H9 (cell line): ENCODE data around the gene HSD17B13. TPM values are rescaled to one million over a fixed set of nuclear protein-coding genes. Genes with fewer than 3 reads are reported as not detected.

Experiments
- DNase-seq: peaks from one replicate; pipeline ENCODE4 v3.0.0-alpha.2; 2017
- H2AFZ ChIP-seq: one replicate; pipeline ENCODE4 v1.6.1; 2013; ENCODE audit warnings: mild to moderate bottlenecking, low read length, control low read depth, moderate library complexity
- H2AK5ac ChIP-seq: 2 replicates; pipeline ENCODE4 v1.6.1; 2013; ENCODE audit warnings: low read length, control low read depth, mixed read lengths; ENCODE audit not compliant: insufficient read length
- H2BK120ac ChIP-seq: one replicate; pipeline ENCODE4 v1.6.1; 2013; ENCODE audit warnings: low read depth, mild to moderate bottlenecking, low read length, control low read depth, inconsistent platforms; ENCODE audit not compliant: poor library complexity, severe bottlenecking
- H2BK12ac ChIP-seq: 2 replicates; pipeline ENCODE4 v1.6.1; 2013; ENCODE audit warnings: low read length, control low read depth, mixed read lengths, low read depth; ENCODE audit not compliant: insufficient read length
- H2BK15ac ChIP-seq: 2 replicates; pipeline ENCODE4 v1.6.1; 2013; ENCODE audit warnings: low read depth, low read length, control low read depth
- H2BK20ac ChIP-seq: one replicate; pipeline ENCODE4 v1.6.1; 2013; ENCODE audit warnings: low read depth, mild to moderate bottlenecking, low read length, control low read depth, inconsistent platforms; ENCODE audit not compliant: poor library complexity, severe bottlenecking
- H2BK5ac ChIP-seq: 2 replicates; pipeline ENCODE4 v1.6.1; 2013; ENCODE audit warnings: low read length, control low read depth, mixed read lengths; ENCODE audit not compliant: insufficient read length
- H3K14ac ChIP-seq: 2 replicates; pipeline ENCODE4 v1.6.1; 2013; ENCODE audit warnings: low read length, control low read depth; ENCODE audit not compliant: insufficient read depth
- H3K18ac ChIP-seq: 2 replicates; pipeline ENCODE4 v1.6.1; 2013; ENCODE audit warnings: low read depth, mild to moderate bottlenecking, mixed read lengths, low read length, control low read depth; ENCODE audit not compliant: insufficient read length
- H3K23ac ChIP-seq: 2 replicates; pipeline ENCODE4 v1.6.1; 2013; ENCODE audit warnings: low read length, control low read depth, mixed read lengths, low read depth; ENCODE audit not compliant: insufficient read length
- H3K23me2 ChIP-seq: 2 replicates; pipeline ENCODE4 v1.6.1; 2013; ENCODE audit warnings: low read depth, mild to moderate bottlenecking, mixed read lengths, low read length, control low read depth; ENCODE audit not compliant: insufficient read length, poor library complexity, severe bottlenecking
- H3K27ac ChIP-seq: 2 replicates; pipeline ENCODE4 v1.5.1; 2013; ENCODE audit warnings: low read length, control low read depth, mixed read lengths, low read depth; ENCODE audit not compliant: insufficient read length
- H3K27me3 ChIP-seq: 2 replicates; pipeline ENCODE4 v1.6.1; 2013; ENCODE audit warnings: low read length, control low read depth, inconsistent platforms; ENCODE audit not compliant: insufficient read depth
- H3K4ac ChIP-seq: 2 replicates; pipeline ENCODE4 v1.6.1; 2013; ENCODE audit warnings: low read depth, mild to moderate bottlenecking, control low read depth, inconsistent platforms, low read length, moderate library complexity
- H3K4me1 ChIP-seq: 2 replicates; pipeline ENCODE4 v1.6.1; 2013; ENCODE audit warnings: low read length, control low read depth, inconsistent platforms; ENCODE audit not compliant: insufficient read depth
- H3K4me2 ChIP-seq: 2 replicates; pipeline ENCODE4 v1.6.1; 2013; ENCODE audit warnings: low read length, control low read depth, mixed read lengths; ENCODE audit not compliant: insufficient read length, insufficient read depth
- H3K56ac ChIP-seq: 2 replicates; pipeline ENCODE4 v1.6.1; 2013; ENCODE audit warnings: low read depth, mild to moderate bottlenecking, mixed read lengths, low read length, control low read depth; ENCODE audit not compliant: insufficient read length
- H3K79me1 ChIP-seq: 2 replicates; pipeline ENCODE4 v1.6.1; 2013; ENCODE audit warnings: low read depth, mild to moderate bottlenecking, moderate library complexity, low read length, control low read depth, inconsistent platforms; ENCODE audit not compliant: insufficient read depth, poor library complexity, severe bottlenecking
- H3K79me2 ChIP-seq: 2 replicates; pipeline ENCODE4 v1.6.1; 2013; ENCODE audit warnings: low read length, control low read depth, inconsistent platforms; ENCODE audit not compliant: insufficient read depth
- H3K9ac ChIP-seq: 2 replicates; pipeline ENCODE4 v1.6.1; 2013; ENCODE audit warnings: low read length, control low read depth, mixed read lengths; ENCODE audit not compliant: insufficient read length; ENCODE audit errors: extremely low read depth
- H3K9me3 ChIP-seq: one replicate; pipeline ENCODE4 v1.6.1; 2013; ENCODE audit warnings: low read depth, low read length, inconsistent platforms; ENCODE audit not compliant: control insufficient read depth
- H3T11ph ChIP-seq: one replicate; pipeline ENCODE4 v1.6.1; 2013; ENCODE audit warnings: mild to moderate bottlenecking, low read length, control low read depth, inconsistent platforms
- H4K20me1 ChIP-seq: one replicate; pipeline ENCODE4 v1.6.1; 2013; ENCODE audit not compliant: control insufficient read depth, insufficient read length, insufficient read depth
- H4K5ac ChIP-seq: 2 replicates; pipeline ENCODE4 v1.6.1; 2013; ENCODE audit warnings: low read depth, mild to moderate bottlenecking, mixed read lengths, low read length, control low read depth; ENCODE audit not compliant: insufficient read length
- H4K8ac ChIP-seq: replicated peaks from 2 replicates; pipeline ENCODE4 v1.6.1; 2013; ENCODE audit warnings: low read length, control low read depth, mixed read lengths, low read depth; ENCODE audit not compliant: insufficient read length
- H4K91ac ChIP-seq: 2 replicates; pipeline ENCODE4 v1.6.1; 2013; ENCODE audit warnings: low read depth, mild to moderate bottlenecking, moderate library complexity, mixed read lengths, low read length, control low read depth; ENCODE audit not compliant: insufficient read length
- H3K27ac Mint-ChIP-seq, 3 experiments: 2 replicates in 2 of 3; 3 replicates in 1 of 3; pipeline ENCODE4 v1.8.0; 2020 to 2021; ENCODE audit warnings: mixed read lengths in 3 of 3, mild to moderate bottlenecking in 1 of 3, moderate library complexity in 1 of 3
- H3K27me3 Mint-ChIP-seq: 2 replicates; pipeline ENCODE4 v1.8.0; 2021; ENCODE audit warnings: low read depth, mild to moderate bottlenecking, moderate library complexity, mixed read lengths
- H3K36me3 Mint-ChIP-seq, 3 experiments: 2 replicates in 2 of 3; 3 replicates in 1 of 3; pipeline ENCODE4 v1.8.0; 2020 to 2021; ENCODE audit warnings: low read depth in 3 of 3, mixed read lengths in 3 of 3; ENCODE audit not compliant: insufficient read depth in 1 of 3
- H3K4me1 Mint-ChIP-seq, 2 experiments: 2 replicates each; pipeline ENCODE4 v1.8.0; 2020; ENCODE audit warnings: mixed read lengths in 2 of 2
- H3K4me3 Mint-ChIP-seq, 2 experiments: 2 replicates in 1 of 2; 3 replicates in 1 of 2; pipeline ENCODE4 v1.8.0; 2020 to 2021; ENCODE audit warnings: mild to moderate bottlenecking in 2 of 2, mixed read lengths in 2 of 2, moderate library complexity in 1 of 2
- H3K9me3 Mint-ChIP-seq, 2 experiments: 2 replicates in 1 of 2; 3 replicates in 1 of 2; pipeline ENCODE4 v1.8.0; 2020; ENCODE audit warnings: mild to moderate bottlenecking in 2 of 2, mixed read lengths in 2 of 2, moderate library complexity in 1 of 2
- WGBS: extraction: QIAGEN DNeasy Blood & Tissue Kit; methylation state at CpG from one replicate; pipeline ENCODE4 v1.1.7; 2013; ENCODE audit warnings: missing lambda C conversion rate, low lambda C conversion rate, mixed read lengths; ENCODE audit not compliant: insufficient read length; ENCODE audit errors: extremely low coverage; 5-methylcytosine and 5-hydroxymethylcytosine counted together
- total RNA-seq: library from RNA; stranded (reverse); gene quantifications from 2 replicates; pipeline ENCODE4 v1.2.1, GENCODE V29; 2021
- TF ChIP-seq, protein P1 (sequence below): fragments of 200-600 bp; sonication (generic); conservative IDR thresholded peaks from 3 replicates; pipeline ENCODE4 v1.8.0; 2021; ENCODE audit warnings: antibody characterized with exemption, mild to moderate bottlenecking

Gene HSD17B13
- total RNA-seq, 1 experiment from 2014 or later, result not detected

DNA sequence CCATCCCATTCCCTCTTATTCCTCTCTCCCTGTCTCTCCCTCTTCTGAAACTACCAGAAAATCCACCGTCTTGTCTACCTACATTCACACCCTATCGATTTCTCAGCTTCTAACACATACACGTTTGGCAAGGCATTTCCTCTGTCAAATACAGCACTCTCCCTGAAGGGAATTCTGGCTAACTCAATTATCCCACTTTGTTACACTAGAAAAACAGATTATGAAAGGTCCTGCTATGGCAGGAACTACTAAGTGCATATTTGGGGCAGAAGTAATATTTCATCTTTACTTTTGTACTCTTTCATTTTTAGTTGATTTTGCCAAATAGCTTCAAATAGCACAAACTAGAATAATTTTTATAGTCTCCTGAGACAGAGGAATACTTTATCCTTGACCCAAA lies 55.7 kb downstream of the HSD17B13 start:
- H3K9me3 Mint-ChIP-seq, result peaks cover 4 to 6% of the 10 kb centered on the region in 2 experiments
- Histone ChIP-seq H3K79me1 (no peaks in the 10 kb centered on the region), H3K79me2 (no peaks in the 10 kb centered on the region), H4K8ac (no peak overlapping the region), H2BK120ac (no peak overlapping the region), H3K27ac (no peak overlapping the region), H4K20me1 (no peaks in the 10 kb centered on the region), H3K18ac (no peak overlapping the region), H3K9ac (no peak overlapping the region), H3K23me2 (no peaks in the 10 kb centered on the region), H2BK5ac (no peak overlapping the region), H2BK12ac (no peak overlapping the region), H3K23ac (no peak overlapping the region), H4K91ac (no peak overlapping the region), H3K4me1 (no peaks in the 10 kb centered on the region), H3K4ac (no peak overlapping the region), H2AFZ (no peak overlapping the region), H3K56ac (no peak overlapping the region), H3K9me3 (no peaks in the 10 kb centered on the region), H3K4me2 (no peak overlapping the region), H3K27me3 (no peaks in the 10 kb centered on the region), H2BK15ac (no peak overlapping the region), H2AK5ac (no peak overlapping the region), H2BK20ac (no peak overlapping the region), H3T11ph (no peak overlapping the region), H4K5ac (no peak overlapping the region), H3K14ac (no peak overlapping the region)
- H3K4me3 Mint-ChIP-seq, result no peak overlapping the region
- H3K4me1 Mint-ChIP-seq, result peaks cover 3 to 8% of the 10 kb centered on the region in 2 experiments; a peak in 3 of 4 replicates
- no peak overlapping the region for H3K27ac Mint-ChIP-seq
- H3K27me3 Mint-ChIP-seq, result peaks cover 1% of the 10 kb centered on the region; the same call in 1 of the 2 replicates
- no CpG with 5 or more reads among the region's 3 CpGs for whole genome bisulfite sequencing
- no peak for DNase-seq
- TF ChIP-seq, protein P1, sequence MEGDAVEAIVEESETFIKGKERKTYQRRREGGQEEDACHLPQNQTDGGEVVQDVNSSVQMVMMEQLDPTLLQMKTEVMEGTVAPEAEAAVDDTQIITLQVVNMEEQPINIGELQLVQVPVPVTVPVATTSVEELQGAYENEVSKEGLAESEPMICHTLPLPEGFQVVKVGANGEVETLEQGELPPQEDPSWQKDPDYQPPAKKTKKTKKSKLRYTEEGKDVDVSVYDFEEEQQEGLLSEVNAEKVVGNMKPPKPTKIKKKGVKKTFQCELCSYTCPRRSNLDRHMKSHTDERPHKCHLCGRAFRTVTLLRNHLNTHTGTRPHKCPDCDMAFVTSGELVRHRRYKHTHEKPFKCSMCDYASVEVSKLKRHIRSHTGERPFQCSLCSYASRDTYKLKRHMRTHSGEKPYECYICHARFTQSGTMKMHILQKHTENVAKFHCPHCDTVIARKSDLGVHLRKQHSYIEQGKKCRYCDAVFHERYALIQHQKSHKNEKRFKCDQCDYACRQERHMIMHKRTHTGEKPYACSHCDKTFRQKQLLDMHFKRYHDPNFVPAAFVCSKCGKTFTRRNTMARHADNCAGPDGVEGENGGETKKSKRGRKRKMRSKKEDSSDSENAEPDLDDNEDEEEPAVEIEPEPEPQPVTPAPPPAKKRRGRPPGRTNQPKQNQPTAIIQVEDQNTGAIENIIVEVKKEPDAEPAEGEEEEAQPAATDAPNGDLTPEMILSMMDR, result no peak
- H3K36me3 Mint-ChIP-seq, result peaks cover 3 to 5% (median 5%) of the 10 kb centered on the region in 3 experiments; a peak in 4 of 7 replicates
